ENCODE measurements around the gene FLT4. TPM values are rescaled to one million over a fixed set of nuclear protein-coding genes. Genes with fewer than 3 reads are reported as not detected.
A peak's percentile ranks its signal among the peaks of the same experiment; 100 is the strongest.
"Not testable (repeated sequence)": the region's sequence is repeated elsewhere in the genome, so short reads cannot be mapped to it uniquely, and the experiment has no call there.

Gene FLT4
- total RNA-seq, 1 donor from 2014 or later, result 13.1 TPM

DNA sequence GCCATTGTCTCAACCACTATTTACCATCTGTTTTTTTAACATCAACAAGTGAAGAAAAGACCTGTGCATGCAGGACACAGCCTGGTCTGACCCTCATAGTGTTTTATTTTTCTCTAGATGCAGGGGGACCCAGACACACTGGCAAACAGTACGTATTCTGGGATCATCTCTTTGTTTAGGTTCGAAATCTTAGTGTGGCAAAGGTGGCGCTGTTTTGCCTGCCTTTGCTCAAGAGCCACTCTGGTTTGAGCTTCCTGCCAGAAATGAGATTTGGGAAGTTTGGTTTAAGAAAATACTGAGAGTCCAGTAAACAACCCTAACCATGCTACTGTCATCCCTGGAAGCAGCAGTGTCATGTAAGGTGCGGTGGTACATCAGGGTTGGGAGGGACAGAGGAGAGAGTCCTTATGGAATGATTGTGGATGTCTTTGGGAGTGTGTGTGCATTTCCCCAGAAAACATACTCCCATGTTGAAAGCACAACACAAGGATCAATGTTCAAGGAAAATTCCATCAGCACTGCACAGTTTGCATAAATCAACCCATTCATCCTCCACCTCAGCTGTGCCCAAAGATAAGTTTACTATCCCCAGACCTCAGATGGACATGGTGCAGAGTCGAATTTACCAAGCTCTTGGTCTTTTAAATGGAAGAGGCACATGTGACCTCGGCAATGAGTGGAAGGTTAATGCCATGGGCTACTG, 34.0 kb upstream of the FLT4 start:
- Mint-ChIP-seq H3K4me1 (peaks cover 8% of the 10 kb centered on the region), H3K9me3 (no peaks in the 10 kb centered on the region), H3K27me3 (ENCODE audit: low read depth) (peaks cover 25% of the 10 kb centered on the region), H3K27ac (ENCODE audit: unreplicated experiment) (no peak overlapping the region), H3K4me3 (no peak overlapping the region), H3K36me3 (ENCODE audit: low read depth) (no peaks in the 10 kb centered on the region)
- TF ChIP-seq CTCF (conservative IDR thresholded peaks at IDR 0.05), result no peak
- DNase-seq (ENCODE audit: low read depth, low spot score), result no peak

DNA sequence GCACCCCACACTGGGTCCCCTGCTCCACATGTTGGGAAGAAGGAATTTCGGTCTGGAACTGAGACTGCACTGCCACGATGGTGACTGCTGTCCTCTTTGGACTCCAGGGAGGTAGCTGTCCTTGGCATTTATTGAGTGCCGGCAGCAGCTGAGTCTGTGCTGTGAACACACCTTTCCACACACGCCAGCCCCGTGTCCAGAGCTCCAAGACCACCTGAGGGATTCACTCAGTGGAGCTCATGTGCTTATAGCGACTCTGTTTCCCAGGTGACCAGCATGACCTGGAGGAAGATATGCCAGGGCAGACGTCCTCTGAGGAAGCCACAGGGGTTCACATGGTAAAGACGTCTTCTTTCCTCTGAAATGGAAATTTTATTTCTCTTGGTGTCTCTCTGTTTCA, 33.2 kb upstream of the FLT4 start:
- no peak for DNase-seq (ENCODE audit: low read depth, low spot score)
- no peak overlapping the region for H3K27ac Mint-ChIP-seq (ENCODE audit: unreplicated experiment)
- no peak overlapping the region for H3K4me3 Mint-ChIP-seq
- H3K4me1 Mint-ChIP-seq, result peaks cover 8% of the 10 kb centered on the region
- H3K36me3 Mint-ChIP-seq (ENCODE audit: low read depth), result no peaks in the 10 kb centered on the region
- TF ChIP-seq CTCF (conservative IDR thresholded peaks at IDR 0.05), result no peak
- H3K9me3 Mint-ChIP-seq, result no peaks in the 10 kb centered on the region
- H3K27me3 Mint-ChIP-seq (ENCODE audit: low read depth), result peaks cover 28% of the 10 kb centered on the region

- H3K27me3 Mint-ChIP-seq (ENCODE audit: low read depth), result peaks cover 33% of the 10 kb centered on the region
- not testable (repeated sequence) for H3K27ac Mint-ChIP-seq (ENCODE audit: unreplicated experiment); H3K4me1 Mint-ChIP-seq; H3K4me3 Mint-ChIP-seq; H3K36me3 Mint-ChIP-seq (ENCODE audit: low read depth); DNase-seq (ENCODE audit: low read depth, low spot score); H3K9me3 Mint-ChIP-seq
Observed at GRCh38 chr5:180682008-180682407, 32.6 kb upstream of the FLT4 start.

- not testable (repeated sequence) for H3K36me3 Mint-ChIP-seq (ENCODE audit: low read depth)
Observed at GRCh38 chr5:180678319-180678718, 28.9 kb upstream of the FLT4 start.

DNA sequence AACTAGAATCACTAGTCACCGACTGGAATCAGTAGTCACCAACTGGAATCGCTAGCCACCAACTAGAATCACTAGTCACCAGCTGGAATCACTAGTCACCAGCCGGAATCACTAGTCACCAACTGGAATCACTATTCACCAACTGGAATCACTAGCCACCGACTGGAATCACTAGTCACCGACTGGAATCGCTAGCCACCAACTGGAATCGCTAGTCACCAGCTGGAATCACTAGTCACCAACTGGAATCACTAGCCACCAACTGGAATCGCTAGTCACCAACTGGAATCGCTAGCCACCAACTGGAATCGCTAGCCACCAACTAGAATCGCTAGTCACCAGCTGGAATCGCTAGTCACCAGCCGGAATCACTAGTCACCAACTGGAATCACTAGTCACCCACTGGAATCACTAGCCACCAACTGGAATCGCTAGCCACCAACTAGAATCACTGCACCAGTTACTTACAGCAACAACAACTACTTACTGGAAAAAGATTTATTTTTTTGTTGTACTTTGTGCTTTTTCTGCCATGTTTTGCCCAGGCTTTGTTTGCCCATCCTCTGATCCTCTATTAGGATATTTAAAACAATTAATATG, 25.7 kb upstream of the FLT4 start:
- Mint-ChIP-seq H3K36me3 (ENCODE audit: low read depth) (no peaks in the 10 kb centered on the region), H3K27ac (ENCODE audit: unreplicated experiment) (no peak overlapping the region), H3K9me3 (no peaks in the 10 kb centered on the region), H3K27me3 (ENCODE audit: low read depth) (peaks cover 70% of the 10 kb centered on the region), H3K4me1 (peaks cover 3% of the 10 kb centered on the region), H3K4me3 (no peak overlapping the region)
- no peak for TF ChIP-seq CTCF (conservative IDR thresholded peaks at IDR 0.05)
- DNase-seq (ENCODE audit: low read depth, low spot score), result no peak

More at GRCh38 chr5:180678319-180678718, 28.9 kb upstream of the FLT4 start:
- not testable (repeated sequence) for H3K4me1 Mint-ChIP-seq; DNase-seq (ENCODE audit: low read depth, low spot score); H3K9me3 Mint-ChIP-seq; H3K4me3 Mint-ChIP-seq; H3K27ac Mint-ChIP-seq (ENCODE audit: unreplicated experiment)
- peaks cover 47% of the 10 kb centered on the region for H3K27me3 Mint-ChIP-seq (ENCODE audit: low read depth)

DNA sequence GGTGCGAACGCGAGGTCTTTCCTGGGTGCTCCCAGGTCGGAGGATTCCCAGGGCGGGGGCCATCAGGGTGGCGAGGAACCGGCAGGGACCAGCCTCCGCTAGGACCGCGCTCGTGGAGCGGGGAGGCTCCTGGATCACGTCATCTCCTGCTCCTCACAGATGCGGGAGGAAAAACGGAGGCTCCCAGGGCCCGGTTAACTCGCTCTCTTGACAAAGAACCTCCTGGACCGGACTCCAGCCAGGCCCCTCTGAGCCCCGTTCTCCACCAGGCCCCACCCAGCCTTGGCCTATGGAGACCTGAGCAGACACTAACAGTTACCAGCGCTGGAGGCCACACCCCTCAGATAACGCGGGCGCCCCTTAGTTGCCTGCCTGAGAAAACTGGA, 24.7 kb upstream of the FLT4 start:
- not testable (repeated sequence) for H3K27ac Mint-ChIP-seq (ENCODE audit: unreplicated experiment); DNase-seq (ENCODE audit: low read depth, low spot score)

DNA sequence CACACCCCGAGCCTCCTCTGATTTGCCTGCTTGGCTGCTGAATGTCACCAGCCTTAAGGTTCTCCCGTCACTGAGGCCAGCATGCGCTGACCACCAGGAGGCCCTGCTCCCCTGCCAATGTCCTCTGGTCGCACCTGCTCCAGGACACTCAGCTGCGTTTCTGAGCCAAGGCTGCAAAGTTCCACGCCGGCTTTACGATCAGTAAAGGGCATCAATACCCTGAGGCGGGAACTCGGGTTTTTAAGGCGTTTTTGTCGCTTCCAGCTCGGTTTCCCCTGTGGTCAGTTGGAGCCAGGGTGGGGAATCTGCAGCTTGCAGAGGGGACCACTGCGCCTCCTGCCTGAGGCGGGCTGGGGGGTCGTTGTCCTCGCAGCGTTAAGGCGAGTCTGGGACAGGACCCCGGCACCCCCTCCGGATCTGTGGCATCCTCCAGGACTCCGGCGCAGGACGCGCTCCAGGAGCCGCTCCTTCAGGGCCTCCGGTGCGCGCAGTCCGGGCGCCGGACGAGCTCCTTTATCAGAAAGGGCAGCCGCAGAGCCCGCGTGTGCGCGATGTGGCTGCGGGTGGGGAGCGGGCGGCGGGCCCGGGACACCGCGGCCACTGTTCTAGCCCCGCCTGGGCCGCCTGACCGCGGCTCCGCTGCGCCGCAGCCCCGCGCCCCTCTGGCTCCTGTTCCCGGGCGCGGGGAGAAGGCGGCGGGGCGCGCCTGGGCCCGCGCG, 24.1 kb upstream of the FLT4 start:
- no peak for DNase-seq (ENCODE audit: low read depth, low spot score)
- TF ChIP-seq CTCF (conservative IDR thresholded peaks at IDR 0.05), result peak; percentile 43
- H3K9me3 Mint-ChIP-seq, result no peaks in the 10 kb centered on the region
- peaks cover 83% of the 10 kb centered on the region for H3K27me3 Mint-ChIP-seq (ENCODE audit: low read depth)
- H3K4me1 Mint-ChIP-seq, result peaks cover 14% of the 10 kb centered on the region
- H3K27ac Mint-ChIP-seq (ENCODE audit: unreplicated experiment), result no peak overlapping the region
- H3K4me3 Mint-ChIP-seq, result peak overlapping the region; percentile 5
- H3K36me3 Mint-ChIP-seq (ENCODE audit: low read depth), result no peaks in the 10 kb centered on the region

More for the DNA sequence above, 24.7 kb upstream of the FLT4 start:
- H3K9me3 Mint-ChIP-seq; H3K36me3 Mint-ChIP-seq (ENCODE audit: low read depth); H3K4me1 Mint-ChIP-seq; H3K4me3 Mint-ChIP-seq: not testable (repeated sequence)
- peaks cover 79% of the 10 kb centered on the region for H3K27me3 Mint-ChIP-seq (ENCODE audit: low read depth)

DNA sequence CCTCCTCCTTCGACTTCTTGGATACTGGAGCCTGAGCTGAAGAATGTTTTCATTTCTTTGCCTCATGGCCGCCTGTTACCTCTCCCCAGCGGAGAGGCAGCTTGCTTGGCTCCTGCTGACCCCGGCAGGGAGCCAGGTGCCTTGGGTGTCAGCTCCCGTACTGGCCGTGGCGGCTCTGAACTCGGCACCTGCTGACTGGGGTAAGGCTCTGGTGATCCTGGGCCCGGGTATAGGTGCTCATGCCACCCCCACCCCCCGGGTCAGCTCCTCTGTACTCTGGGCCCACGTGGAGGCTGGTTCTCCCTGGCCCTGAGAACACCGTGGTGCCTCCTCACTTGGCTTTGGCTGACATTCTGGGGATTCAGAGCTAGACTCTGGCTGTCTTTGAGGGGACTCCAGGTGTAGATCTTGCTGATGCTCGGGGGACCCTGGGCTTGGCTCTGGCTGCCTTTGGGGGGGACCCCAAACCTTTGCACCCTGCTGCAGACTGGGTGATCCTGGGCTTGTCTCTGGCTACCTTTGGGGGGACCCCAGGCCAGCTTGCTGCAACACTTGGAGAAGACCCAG, 22.6 kb upstream of the FLT4 start:
- not testable (repeated sequence) for H3K4me3 Mint-ChIP-seq; H3K36me3 Mint-ChIP-seq (ENCODE audit: low read depth); H3K27ac Mint-ChIP-seq (ENCODE audit: unreplicated experiment); DNase-seq (ENCODE audit: low read depth, low spot score); H3K9me3 Mint-ChIP-seq
- H3K27me3 Mint-ChIP-seq (ENCODE audit: low read depth), result peaks cover 78% of the 10 kb centered on the region
- H3K4me1 Mint-ChIP-seq, result peaks cover 15% of the 10 kb centered on the region
